PC-9 (cell line): Measurements from ENCODE around the gene SKIL. TPM values are rescaled to one million over a fixed set of nuclear protein-coding genes. Genes with fewer than 3 reads are reported as not detected.

ENCODE experiments used
- Bru-seq: library from RNA; stranded (reverse); fragments of 400-500 nt; gene quantifications from one replicate; lab custom pipeline; 2021; lab: Mats Ljungman, UMichigan
- BruChase-seq, 2 experiments: library from RNA; stranded (reverse); fragments of 400-500 nt; gene quantifications; one replicate each; lab custom pipeline; 2021; lab: Mats Ljungman, UMichigan
- BruUV-seq: library from RNA; stranded (reverse); fragments of 400-500 nt; replicated peaks from 2 replicates; lab custom pipeline; 2021; lab: Mats Ljungman, UMichigan
- CTCF ChIA-PET: fragments of 300-600 bp; sonication (Branson Sonifier 250); formaldehyde crosslinking; loops from one replicate; lab custom pipeline; 2022; ENCODE audit warnings: antibody characterized with exemption; lab: Charles Lee
- POLR2A ChIA-PET: fragments of 300-600 bp; sonication (Branson Sonifier 250); formaldehyde crosslinking; loops from one replicate; lab custom pipeline; 2022; ENCODE audit warnings: antibody characterized with exemption; ENCODE audit not compliant: unreplicated experiment; lab: Charles Lee
- DNase-seq, 2 experiments: peaks; one replicate each; pipeline versions ENCODE4 v3.0.0 to v3.0.0-alpha.2; 2015 to 2022; ENCODE audit warnings: mixed read lengths in 1 of 2
- H2AFZ ChIP-seq: fragments of 200-600 bp; sonication (generic); 2 replicates; pipeline ENCODE4 v1.8.1; 2017; ENCODE audit warnings: antibody characterized with exemption
- H3F3A ChIP-seq: fragments of 200-600 bp; sonication (generic); 2 replicates; pipeline ENCODE4 v1.8.1; 2017; ENCODE audit warnings: antibody characterized with exemption, mild to moderate bottlenecking, low read depth; ENCODE audit not compliant: insufficient read depth
- H3K27ac ChIP-seq: fragments of 200-600 bp; sonication (generic); 2 replicates; pipeline ENCODE4 v1.6.1; 2016; ENCODE audit warnings: mixed run types
- H3K27me3 ChIP-seq: fragments of 200-600 bp; sonication (generic); 2 replicates; pipeline ENCODE4 v1.6.1; 2016; ENCODE audit warnings: low read depth, mixed run types; ENCODE audit not compliant: insufficient read depth
- H3K36me3 ChIP-seq: fragments of 200-600 bp; sonication (generic); 2 replicates; pipeline ENCODE4 v1.6.1; 2016; ENCODE audit warnings: low read depth, mixed run types
- H3K4me1 ChIP-seq: fragments of 200-600 bp; sonication (generic); replicated peaks from 2 replicates; pipeline ENCODE4 v1.6.1; 2016; ENCODE audit warnings: mixed run types; ENCODE audit not compliant: insufficient read depth
- H3K4me2 ChIP-seq: fragments of 200-600 bp; sonication (generic); 2 replicates; pipeline ENCODE4 v1.6.1; 2017; ENCODE audit warnings: mixed run types
- H3K4me3 ChIP-seq: fragments of 200-600 bp; sonication (generic); 2 replicates; pipeline ENCODE4 v1.6.1; 2016; ENCODE audit warnings: mixed run types
- H3K79me2 ChIP-seq: fragments of 200-600 bp; sonication (generic); 2 replicates; pipeline ENCODE4 v1.6.1; 2017; ENCODE audit warnings: low read depth, mixed run types
- H3K9me2 ChIP-seq: fragments of 200-600 bp; sonication (generic); 2 replicates; pipeline ENCODE4 v1.8.1; 2017; ENCODE audit warnings: mild to moderate bottlenecking; ENCODE audit not compliant: insufficient read depth
- H3K9me3 ChIP-seq: fragments of 200-600 bp; sonication (generic); 2 replicates; pipeline ENCODE4 v1.8.1; 2016; ENCODE audit warnings: low read depth; ENCODE audit not compliant: insufficient read depth
- H4K20me1 ChIP-seq: fragments of 200-600 bp; sonication (generic); 2 replicates; pipeline ENCODE4 v1.8.1; 2017; ENCODE audit not compliant: insufficient read depth
- CTCF ChIP-seq: fragments of 200-600 bp; sonication (generic); conservative IDR thresholded peaks from 2 replicates; pipeline ENCODE4 v1.6.1; 2017; ENCODE audit warnings: mixed run types, antibody characterized with exemption, mild to moderate bottlenecking, moderate library complexity
- EZH2 ChIP-seq: fragments of 200-600 bp; sonication (generic); IDR thresholded peaks from 2 replicates; pipeline ENCODE4 v1.8.0; 2017; ENCODE audit warnings: antibody characterized with exemption, low read depth
- intact Hi-C: fragments of 100-400 bp; cut with micrococcal nuclease; formaldehyde crosslinking; loops from one replicate; pipeline ENCODE4 v1.10.0; 2022; ENCODE audit not compliant: unreplicated experiment
- long read RNA-seq: library from polyadenylated mRNA; stranded (forward); transcript quantifications from one replicate; pipeline ENCODE4 v2.0.0, GENCODE V29; 2022
- total RNA-seq: library from RNA; stranded (reverse); gene quantifications from 2 replicates; pipeline ENCODE4 v1.2.3, GENCODE V29; 2021

The SKIL gene
- 119 and 138 TPM in 2 replicates for total RNA-seq
- percentile 99 among the genes with signal in this experiment for Bru-seq, nascent RNA
- BruChase-seq, experiment 1, labeled RNA remaining after a 2-hour chase = percentile 100 among the genes with signal in this experiment
- percentile 98 among the genes with signal in this experiment for BruChase-seq, experiment 2, labeled RNA remaining after a 6-hour chase
- long read RNA-seq, full-length matches to known transcripts = 27 of 73 reads
- long read RNA-seq, partial matches to known transcripts = 3 of 73 reads
- long read RNA-seq, other reads (novel, unspliced or antisense) = 43 of 73 reads

DNA sequence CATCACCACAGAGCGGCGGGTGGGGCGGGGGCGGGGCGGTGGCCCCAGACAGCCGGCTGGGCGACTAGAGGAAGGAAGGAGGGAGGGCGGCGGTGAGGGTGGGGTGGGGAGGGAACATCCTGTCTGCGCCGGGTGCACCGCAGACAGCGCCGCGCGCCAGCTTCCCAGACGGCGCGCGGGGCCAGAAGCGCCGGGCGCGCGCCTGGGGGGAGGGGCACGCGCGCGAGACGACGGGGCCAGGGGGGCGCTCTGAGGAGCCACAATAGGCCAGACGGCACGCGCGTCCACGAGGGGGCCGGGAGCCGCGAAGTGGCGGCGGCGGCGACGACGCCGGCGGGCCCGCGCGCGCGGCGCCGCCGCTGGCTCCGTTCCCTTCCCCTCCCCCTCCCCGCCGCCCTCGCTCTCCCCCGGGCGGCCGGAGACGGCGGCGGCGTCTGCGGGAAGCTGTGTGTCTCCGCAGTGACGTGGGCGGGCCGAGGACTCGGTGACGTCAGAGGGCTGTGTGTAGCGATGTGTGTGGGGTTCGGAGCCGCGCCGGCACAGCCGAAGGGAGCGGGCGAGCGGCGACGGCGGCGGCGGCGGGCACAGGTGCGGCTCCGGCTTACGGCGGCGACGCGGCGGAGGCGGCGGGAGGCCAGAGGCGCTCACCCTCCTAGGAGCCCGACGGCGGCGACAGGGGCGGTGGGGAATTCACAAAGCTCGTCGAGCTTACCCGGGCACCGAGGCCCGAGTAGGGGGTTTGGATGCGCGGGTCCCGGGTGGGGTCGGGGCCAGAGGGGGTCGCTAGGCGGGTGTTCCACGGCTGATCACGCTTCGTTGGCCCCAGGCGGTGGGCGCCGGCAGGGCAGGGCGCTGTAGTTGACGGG lies at the start of gene SKIL:
TSS of gene SKIL (plus strand) at position 540 of the 866 bp plus-strand sequence. CDS start 2,617 bp downstream, outside the sequence.
- no peaks in the 10 kb centered on the region; the same call in 1 of the 2 replicates for H3K9me2 ChIP-seq
- ChIA-PET POLR2A (interaction anchor here (0.5 to 2.0 kb wide), 12 partner anchors 14 to 460 kb away, joined by 3 to 38 read pairs (median 5); no protein-coding TSS in a partner anchor), CTCF (interaction anchor here (0.6 to 0.8 kb wide), 5 partner anchors 15 to 551 kb away, joined by 4 to 11 read pairs (median 6); partner anchors contain the start of gene EIF5A2)
- peak within 1 kb of the TSS; percentile 74 for H3K4me3 ChIP-seq
- TF ChIP-seq EZH2 = no peak
- no peak for TF ChIP-seq CTCF
- no peaks in the 10 kb centered on the region for H3K27me3 ChIP-seq
- H3K36me3 ChIP-seq = peaks cover 24% of the 10 kb centered on the region
- H3K4me2 ChIP-seq = peak within 1 kb of the TSS; percentile 84
- peaks cover 29% of the 10 kb centered on the region; the same call in 1 of the 2 replicates for H4K20me1 ChIP-seq
- no peaks in the 10 kb centered on the region for H3K9me3 ChIP-seq
- H2AFZ ChIP-seq = peak within 1 kb of the TSS; percentile 92
- H3K79me2 ChIP-seq = peaks cover 47% of the 10 kb centered on the region
- H3K4me1 ChIP-seq = peaks cover 62% of the 10 kb centered on the region
- intact Hi-C loops = loop anchor here (1.0 to 2.0 kb wide), 7 partner anchors 13 to 585 kb away; partner anchors contain the start of gene MYNN
- H3K27ac ChIP-seq = peak within 1 kb of the TSS; percentile 84
- no TSS peak for BruUV-seq
- peak; percentile 91 to 98 for DNase-seq
- peaks cover 34% of the 10 kb centered on the region for H3F3A ChIP-seq

- CTCF ChIA-PET = interaction anchor here (0.6 to 0.7 kb wide), 3 partner anchors 65 to 129 kb away, joined by 5 to 9 read pairs (median 6); no protein-coding TSS in a partner anchor
- H3K4me1 ChIP-seq = peaks cover 19% of the 10 kb centered on the region
- H4K20me1 ChIP-seq = no peaks in the 10 kb centered on the region
- H3K36me3 ChIP-seq = no peaks in the 10 kb centered on the region; the same call in 1 of the 2 replicates
- POLR2A ChIA-PET = no interaction called here
- no peaks in the 10 kb centered on the region for H3K9me2 ChIP-seq
- no peak overlapping the region for H3K4me2 ChIP-seq
- no peak for TF ChIP-seq EZH2
- no peak for TF ChIP-seq CTCF
- DNase-seq = no peak
- BruUV-seq = no TSS peak
- H3K4me3 ChIP-seq = no peak overlapping the region
- H3F3A ChIP-seq = peaks cover 27% of the 10 kb centered on the region
- intact Hi-C loops = loop anchor here (5.0 kb wide), 1 partner anchor 127 kb away; the partner anchor contains the start of gene PHC3
- no peaks in the 10 kb centered on the region for H3K9me3 ChIP-seq
- no peak overlapping the region for H3K27ac ChIP-seq
- H2AFZ ChIP-seq = no peak overlapping the region
- H3K79me2 ChIP-seq = no peaks in the 10 kb centered on the region
- H3K27me3 ChIP-seq = no peaks in the 10 kb centered on the region
Observed at GRCh38 chr3:170309046-170309445, 48.5 kb upstream of the SKIL start.

GRCh38 chr3:170317954-170318353 lies 39.6 kb upstream of the SKIL start:
- ChIA-PET CTCF (no interaction called here), POLR2A (no interaction called here)
- TF ChIP-seq CTCF (no peak), EZH2 (no peak)
- no peaks in the 10 kb centered on the region for H3K36me3 ChIP-seq
- H3K27ac ChIP-seq = peak overlapping the region; percentile 3; the same call in 1 of the 2 replicates
- H4K20me1 ChIP-seq = no peaks in the 10 kb centered on the region
- H3F3A ChIP-seq = peaks cover 21% of the 10 kb centered on the region; the same call in 1 of the 2 replicates
- H3K9me3 ChIP-seq = no peaks in the 10 kb centered on the region; the same call in 1 of the 2 replicates
- no peak overlapping the region for H3K4me2 ChIP-seq
- peak overlapping the region; percentile 9; the same call in 1 of the 2 replicates for H2AFZ ChIP-seq
- H3K9me2 ChIP-seq = no peaks in the 10 kb centered on the region
- H3K4me3 ChIP-seq = no peak overlapping the region
- intact Hi-C loops = loop anchor here (10.0 kb wide), 1 partner anchor 427 kb away; no protein-coding TSS in a partner anchor
- peaks cover 32% of the 10 kb centered on the region for H3K4me1 ChIP-seq
- DNase-seq = peak in 1 of 2 experiments; percentile 3
- BruUV-seq = no TSS peak
- no peaks in the 10 kb centered on the region for H3K27me3 ChIP-seq
- H3K79me2 ChIP-seq = no peaks in the 10 kb centered on the region
